AG09309 (cell line): ENCODE measurements around the gene GZF1.

Experiments
- DNase-seq: peaks from one replicate; pipeline ENCODE4 v3.0.0-alpha.2; 2010; ENCODE audit warnings: low read depth
- H3K4me3 ChIP-seq: 2 replicates; pipeline ENCODE4 v1.5.1; 2011; ENCODE audit warnings: mild to moderate bottlenecking, low read depth, low read length, moderate library complexity; ENCODE audit not compliant: control insufficient read depth
- TF ChIP-seq, protein P1 (sequence below): IDR thresholded peaks from 2 replicates; pipeline ENCODE4 v1.5.1; 2011; ENCODE audit warnings: mild to moderate bottlenecking, low read depth, low read length, inconsistent platforms; ENCODE audit not compliant: insufficient read depth, control insufficient read depth; ENCODE audit errors: missing control alignments

GZF1 gene

GRCh38 chr20:23387118-23387443 lies 25.1 kb downstream of the GZF1 start:
- H3K4me3 ChIP-seq = no peak overlapping the region
- no peak for DNase-seq
- TF ChIP-seq, protein P1, sequence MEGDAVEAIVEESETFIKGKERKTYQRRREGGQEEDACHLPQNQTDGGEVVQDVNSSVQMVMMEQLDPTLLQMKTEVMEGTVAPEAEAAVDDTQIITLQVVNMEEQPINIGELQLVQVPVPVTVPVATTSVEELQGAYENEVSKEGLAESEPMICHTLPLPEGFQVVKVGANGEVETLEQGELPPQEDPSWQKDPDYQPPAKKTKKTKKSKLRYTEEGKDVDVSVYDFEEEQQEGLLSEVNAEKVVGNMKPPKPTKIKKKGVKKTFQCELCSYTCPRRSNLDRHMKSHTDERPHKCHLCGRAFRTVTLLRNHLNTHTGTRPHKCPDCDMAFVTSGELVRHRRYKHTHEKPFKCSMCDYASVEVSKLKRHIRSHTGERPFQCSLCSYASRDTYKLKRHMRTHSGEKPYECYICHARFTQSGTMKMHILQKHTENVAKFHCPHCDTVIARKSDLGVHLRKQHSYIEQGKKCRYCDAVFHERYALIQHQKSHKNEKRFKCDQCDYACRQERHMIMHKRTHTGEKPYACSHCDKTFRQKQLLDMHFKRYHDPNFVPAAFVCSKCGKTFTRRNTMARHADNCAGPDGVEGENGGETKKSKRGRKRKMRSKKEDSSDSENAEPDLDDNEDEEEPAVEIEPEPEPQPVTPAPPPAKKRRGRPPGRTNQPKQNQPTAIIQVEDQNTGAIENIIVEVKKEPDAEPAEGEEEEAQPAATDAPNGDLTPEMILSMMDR = no peak

DNA sequence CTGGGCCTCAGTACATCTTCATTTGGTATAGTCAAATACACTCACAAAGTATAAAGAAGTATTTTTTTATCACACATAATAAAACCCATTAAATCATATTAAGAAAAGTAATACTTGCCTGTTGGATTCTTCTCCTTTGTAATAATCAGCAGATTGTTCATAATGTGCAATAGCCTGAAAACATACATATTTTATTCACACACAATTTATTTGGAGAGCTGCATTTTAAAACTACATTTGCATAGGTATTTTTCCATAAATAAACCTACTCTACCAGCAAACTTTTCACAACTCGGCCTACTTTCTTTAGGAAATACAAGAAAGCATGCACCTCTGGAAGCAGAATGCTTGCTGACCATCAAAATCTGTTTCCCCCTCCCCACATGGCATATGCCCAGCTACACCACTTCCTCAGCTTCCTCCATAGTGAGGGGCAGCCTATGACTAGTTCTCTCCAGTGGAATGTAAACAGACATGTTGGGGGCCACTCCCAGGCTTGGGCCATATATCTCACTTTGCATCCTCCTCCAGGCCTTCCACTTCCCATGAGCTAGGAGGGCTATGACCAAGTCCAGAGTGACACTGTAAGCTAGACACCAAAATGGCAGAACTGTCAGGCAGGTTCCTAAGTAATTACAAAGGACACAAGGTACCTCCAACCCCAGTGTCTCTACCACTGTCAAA lies 28.3 kb downstream of the GZF1 start:
- TF ChIP-seq, protein P1 = no peak

GRCh38 chr20:23391707-23392310 lies 29.8 kb downstream of the GZF1 start:
- TF ChIP-seq, protein P1 = no peak
- DNase-seq = no peak
- H3K4me3 ChIP-seq = no peak overlapping the region

More for the DNA sequence above, 28.3 kb downstream of the GZF1 start:
- no peak for DNase-seq
- no peak overlapping the region for H3K4me3 ChIP-seq

DNA sequence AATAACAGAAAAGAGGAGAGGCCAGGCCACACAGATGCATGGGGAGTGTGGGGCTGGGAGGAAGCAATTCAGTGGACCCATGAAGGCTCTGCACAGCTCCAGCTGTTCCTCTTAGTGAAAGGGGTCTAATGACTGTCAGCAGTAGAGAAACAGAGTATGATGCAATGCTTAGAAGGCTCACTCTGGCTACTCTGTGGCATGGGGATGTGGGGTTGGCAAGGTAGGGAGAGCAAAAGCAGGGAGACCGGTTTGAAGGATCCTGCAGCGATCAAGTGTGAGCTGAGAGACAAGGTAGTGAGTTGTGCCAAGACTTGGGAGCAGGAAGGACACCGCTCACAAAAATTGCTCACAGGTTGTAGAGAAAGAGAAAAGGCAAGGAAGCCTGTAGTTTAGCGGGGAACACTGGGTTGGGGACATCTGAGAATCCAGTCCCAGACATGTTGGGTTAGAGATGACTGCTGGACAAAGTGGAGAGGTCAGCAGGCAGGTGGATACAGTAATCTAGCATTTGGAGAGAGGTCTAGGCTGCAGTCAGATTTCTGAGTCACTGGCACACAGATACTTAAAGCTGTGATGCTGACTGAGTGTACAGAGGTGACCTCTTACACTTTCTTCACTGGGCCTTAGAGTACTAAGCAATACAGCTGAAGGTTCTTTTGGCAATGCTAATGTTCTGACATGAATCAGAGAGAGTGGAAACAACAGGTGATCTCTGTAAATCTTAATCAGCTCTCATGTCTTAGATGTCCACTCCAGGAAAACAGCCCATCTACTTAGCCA lies 32.2 kb downstream of the GZF1 start:
- TF ChIP-seq, protein P1 = no peak
- DNase-seq = no peak
- H3K4me3 ChIP-seq = no peak overlapping the region

GRCh38 chr20:23396950-23397627 lies 35.1 kb downstream of the GZF1 start:
- TF ChIP-seq, protein P1 = no peak
- DNase-seq = no peak
- no peak overlapping the region for H3K4me3 ChIP-seq

- TF ChIP-seq, protein P1 = no peak
- no peak for DNase-seq
- H3K4me3 ChIP-seq = no peak overlapping the region
These were observed 36.0 kb downstream of the GZF1 start for GRCh38 chr20:23397961-23398360.
